HAP-1 (cell line): ENCODE measurements around the gene C11orf97.
"Not testable (repeated sequence)": the region's sequence is repeated elsewhere in the genome, so short reads cannot be mapped to it uniquely, and the experiment has no call there.

ENCODE experiments used
- DNase-seq, 2 experiments: peaks; one replicate each; pipeline ENCODE4 v3.0.0-alpha.2; 2016 to 2020; ENCODE audit warnings: low spot score in 2 of 2
- H3K27me3 ChIP-seq: fragments of 250-450 bp; sonication (Bioruptor Pico); 2 replicates; pipeline ENCODE4 v1.5.1; 2020; ENCODE audit warnings: low read depth, mild to moderate bottlenecking, moderate library complexity
- H3K36me3 ChIP-seq: fragments of 250-450 bp; sonication (Bioruptor Pico); replicated peaks from 2 replicates; pipeline ENCODE4 v1.5.1; 2020; ENCODE audit warnings: mild to moderate bottlenecking
- H3K4me1 ChIP-seq: fragments of 250-450 bp; sonication (Bioruptor Pico); 2 replicates; pipeline ENCODE4 v1.5.1; 2020; ENCODE audit warnings: mild to moderate bottlenecking
- H3K4me3 ChIP-seq: fragments of 250-450 bp; sonication (Bioruptor Pico); 2 replicates; pipeline ENCODE4 v1.5.1; 2020; ENCODE audit warnings: mild to moderate bottlenecking, moderate library complexity
- H3K9me3 ChIP-seq: fragments of 250-450 bp; sonication (Bioruptor Pico); 2 replicates; pipeline ENCODE4 v1.5.1; 2020; ENCODE audit warnings: mild to moderate bottlenecking, moderate library complexity
- in situ Hi-C: fragments of 300-500 bp; cut with MboI; formaldehyde crosslinking; loops from 3 replicates; pipeline ENCODE4 v1.14.3; 2020; ENCODE audit warnings: low sequenced_read_pairs, inconsistent platforms, mixed read lengths

Gene C11orf97

GRCh38 chr11:94555752-94556329 lies 43.6 kb downstream of the C11orf97 start:
- H3K4me3 ChIP-seq, in situ Hi-C loops, H3K4me1 ChIP-seq, H3K36me3 ChIP-seq, H3K27me3 ChIP-seq, H3K9me3 ChIP-seq, DNase-seq: not testable (repeated sequence)

GRCh38 chr11:94557421-94557820 lies 45.2 kb downstream of the C11orf97 start:
- Histone ChIP-seq H3K4me3 (no peak overlapping the region), H3K4me1 (0 out of 2 replicates have a peak, but pooled peaks cover 3% of the 10 kb centered on the region), H3K36me3 (no peaks in the 10 kb centered on the region), H3K9me3 (no peaks in the 10 kb centered on the region), H3K27me3 (no peaks in the 10 kb centered on the region)
- DNase-seq: no peak
- in situ Hi-C loops: no loop called here

- in situ Hi-C loops: no loop called here
- Histone ChIP-seq H3K27me3 (no peaks in the 10 kb centered on the region), H3K9me3 (no peaks in the 10 kb centered on the region), H3K4me3 (no peak overlapping the region), H3K4me1 (0 out of 2 replicates have a peak, but pooled peaks cover 3% of the 10 kb centered on the region), H3K36me3 (no peaks in the 10 kb centered on the region)
- no peak for DNase-seq
Measured at GRCh38 chr11:94557992-94558391, 45.7 kb downstream of the C11orf97 start.

- in situ Hi-C loops: no loop called here
- no peak overlapping the region for H3K4me3 ChIP-seq
Measured at GRCh38 chr11:94558468-94558867, 46.2 kb downstream of the C11orf97 start.

GRCh38 chr11:94558932-94559331 lies 46.7 kb downstream of the C11orf97 start:
- in situ Hi-C loops: no loop called here
- Histone ChIP-seq H3K9me3 (no peaks in the 10 kb centered on the region), H3K4me1 (0 out of 2 replicates have a peak, but pooled peaks cover 3% of the 10 kb centered on the region), H3K36me3 (no peaks in the 10 kb centered on the region), H3K27me3 (no peaks in the 10 kb centered on the region), H3K4me3 (no peak overlapping the region)
- DNase-seq: no peak

More at GRCh38 chr11:94558468-94558867, 46.2 kb downstream of the C11orf97 start:
- H3K36me3 ChIP-seq: no peaks in the 10 kb centered on the region
- no peaks in the 10 kb centered on the region for H3K9me3 ChIP-seq
- H3K4me1 ChIP-seq: 0 out of 2 replicates have a peak, but pooled peaks cover 3% of the 10 kb centered on the region
- no peak for DNase-seq
- no peaks in the 10 kb centered on the region for H3K27me3 ChIP-seq

- in situ Hi-C loops: no loop called here
- H3K4me1 ChIP-seq: 0 out of 2 replicates have a peak, but pooled peaks cover 3% of the 10 kb centered on the region
Measured at GRCh38 chr11:94559361-94559760, 47.1 kb downstream of the C11orf97 start.

GRCh38 chr11:94560834-94561233 lies 48.6 kb downstream of the C11orf97 start:
- H3K36me3 ChIP-seq: no peaks in the 10 kb centered on the region
- in situ Hi-C loops: no loop called here
- no peak for DNase-seq
- H3K4me1 ChIP-seq: 0 out of 2 replicates have a peak, but pooled peaks cover under 1% of the 10 kb centered on the region
- H3K4me3 ChIP-seq: no peak overlapping the region
- H3K9me3 ChIP-seq: no peaks in the 10 kb centered on the region
- no peaks in the 10 kb centered on the region for H3K27me3 ChIP-seq

More at GRCh38 chr11:94559361-94559760, 47.1 kb downstream of the C11orf97 start:
- DNase-seq: no peak
- Histone ChIP-seq H3K36me3 (no peaks in the 10 kb centered on the region), H3K4me3 (no peak overlapping the region), H3K27me3 (no peaks in the 10 kb centered on the region), H3K9me3 (no peaks in the 10 kb centered on the region)

GRCh38 chr11:94563176-94563847 lies 51.1 kb downstream of the C11orf97 start:
- H3K36me3 ChIP-seq: no peaks in the 10 kb centered on the region
- no peaks in the 10 kb centered on the region for H3K9me3 ChIP-seq
- no peak for DNase-seq
- no peaks in the 10 kb centered on the region for H3K4me1 ChIP-seq
- H3K27me3 ChIP-seq: no peaks in the 10 kb centered on the region
- H3K4me3 ChIP-seq: no peak overlapping the region
- in situ Hi-C loops: no loop called here

- no peak overlapping the region for H3K4me3 ChIP-seq
- in situ Hi-C loops: no loop called here
- no peaks in the 10 kb centered on the region for H3K4me1 ChIP-seq
- H3K9me3 ChIP-seq: no peaks in the 10 kb centered on the region
- no peak for DNase-seq
- H3K36me3 ChIP-seq: no peaks in the 10 kb centered on the region
- H3K27me3 ChIP-seq: no peaks in the 10 kb centered on the region
Measured at GRCh38 chr11:94563848-94564467, 51.7 kb downstream of the C11orf97 start.

- Histone ChIP-seq H3K4me1 (no peaks in the 10 kb centered on the region), H3K9me3 (no peaks in the 10 kb centered on the region), H3K27me3 (no peaks in the 10 kb centered on the region), H3K4me3 (no peak within 1 kb of the TSS), H3K36me3 (no peaks in the 10 kb centered on the region)
- no peak for DNase-seq
- in situ Hi-C loops: no loop called here
Measured at GRCh38 chr11:94567181-94567670, 55.0 kb downstream of the C11orf97 start, which contains the start of gene PIWIL4. Gene PIWIL4, plus strand, starts transcription at chr11:94567368. Its CDS starts 151 bp downstream, at chr11:94567519.

GRCh38 chr11:94568200-94568599 lies 55.9 kb downstream of the C11orf97 start:
- Histone ChIP-seq H3K9me3 (no peaks in the 10 kb centered on the region), H3K4me1 (no peaks in the 10 kb centered on the region), H3K4me3 (no peak overlapping the region), H3K36me3 (no peaks in the 10 kb centered on the region), H3K27me3 (no peaks in the 10 kb centered on the region)
- in situ Hi-C loops: no loop called here
- no peak for DNase-seq

GRCh38 chr11:94568717-94569116 lies 56.5 kb downstream of the C11orf97 start:
- DNase-seq: no peak
- Histone ChIP-seq H3K36me3 (no peaks in the 10 kb centered on the region), H3K4me3 (no peak overlapping the region), H3K9me3 (no peaks in the 10 kb centered on the region), H3K27me3 (no peaks in the 10 kb centered on the region), H3K4me1 (no peaks in the 10 kb centered on the region)
- in situ Hi-C loops: no loop called here

- H3K4me1 ChIP-seq, H3K36me3 ChIP-seq, H3K27me3 ChIP-seq, H3K9me3 ChIP-seq, H3K4me3 ChIP-seq, in situ Hi-C loops, DNase-seq: not testable (repeated sequence)
Measured at GRCh38 chr11:94572975-94573374, 60.7 kb downstream of the C11orf97 start.
